H1 (cell line): ENCODE data around the gene HABP4.

Experiments used
- EP300 ChIP-seq, 2 experiments: IDR thresholded peaks; 1 replicate in 1 of 2; 2 replicates in 1 of 2; pipeline ENCODE4 v1.6.1; 2011 to 2012; ENCODE audit warnings: low read depth in 2 of 2, low read length in 2 of 2, mild to moderate bottlenecking in 2 of 2, borderline replicate concordance in 1 of 2, inconsistent platforms in 1 of 2, moderate library complexity in 1 of 2
- MAX ChIP-seq: IDR thresholded peaks from 2 replicates; pipeline ENCODE4 v1.6.1; 2012; ENCODE audit warnings: inconsistent platforms
- POLR2AphosphoS5 ChIP-seq: IDR thresholded peaks from 2 replicates; pipeline ENCODE4 v1.6.1; 2011; ENCODE audit warnings: low read depth, low read length
- SUZ12 ChIP-seq: fragments of 200-600 bp; sonication (generic); IDR thresholded peaks from 2 replicates; pipeline ENCODE4 v1.6.1; 2012; ENCODE audit warnings: mild to moderate bottlenecking, inconsistent platforms, low read length, moderate library complexity, mixed read lengths
- TF ChIP-seq, protein P1 (sequence below): IDR thresholded peaks from 2 replicates; pipeline ENCODE4 v1.6.1; 2011; ENCODE audit warnings: low read length, improper control_type of control experiment

DNA sequence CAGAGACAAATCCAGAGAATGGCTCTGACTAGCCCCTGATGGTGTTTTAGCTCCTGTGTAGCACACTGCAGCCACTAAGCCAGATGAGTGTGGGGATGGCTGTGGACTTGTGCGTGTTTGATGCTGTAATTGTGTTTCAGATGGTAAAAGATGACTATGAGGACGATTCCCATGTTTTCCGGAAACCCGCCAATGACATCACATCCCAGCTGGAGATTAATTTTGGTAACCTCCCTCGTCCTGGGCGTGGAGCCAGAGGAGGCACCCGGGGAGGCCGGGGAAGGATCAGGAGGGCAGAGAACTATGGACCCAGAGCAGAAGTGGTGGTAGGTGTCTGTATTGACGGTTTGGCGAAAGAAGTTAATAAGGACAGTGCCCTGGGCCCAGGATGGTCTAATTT, 38.0 kb downstream of the HABP4 start:
- no peak for TF ChIP-seq SUZ12
- TF ChIP-seq MAX, result no peak
- TF ChIP-seq POLR2AphosphoS5, result no peak
- TF ChIP-seq EP300 (IDR thresholded peaks at IDR 0.05; ENCODE audit: borderline replicate concordance in 1 of 2, low read depth in 2 of 2, low read length in 2 of 2), result no peak
- TF ChIP-seq, protein P1, sequence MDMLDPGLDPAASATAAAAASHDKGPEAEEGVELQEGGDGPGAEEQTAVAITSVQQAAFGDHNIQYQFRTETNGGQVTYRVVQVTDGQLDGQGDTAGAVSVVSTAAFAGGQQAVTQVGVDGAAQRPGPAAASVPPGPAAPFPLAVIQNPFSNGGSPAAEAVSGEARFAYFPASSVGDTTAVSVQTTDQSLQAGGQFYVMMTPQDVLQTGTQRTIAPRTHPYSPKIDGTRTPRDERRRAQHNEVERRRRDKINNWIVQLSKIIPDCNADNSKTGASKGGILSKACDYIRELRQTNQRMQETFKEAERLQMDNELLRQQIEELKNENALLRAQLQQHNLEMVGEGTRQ, result no peak
